ENCODE results near the gene TTC39B.

DNA sequence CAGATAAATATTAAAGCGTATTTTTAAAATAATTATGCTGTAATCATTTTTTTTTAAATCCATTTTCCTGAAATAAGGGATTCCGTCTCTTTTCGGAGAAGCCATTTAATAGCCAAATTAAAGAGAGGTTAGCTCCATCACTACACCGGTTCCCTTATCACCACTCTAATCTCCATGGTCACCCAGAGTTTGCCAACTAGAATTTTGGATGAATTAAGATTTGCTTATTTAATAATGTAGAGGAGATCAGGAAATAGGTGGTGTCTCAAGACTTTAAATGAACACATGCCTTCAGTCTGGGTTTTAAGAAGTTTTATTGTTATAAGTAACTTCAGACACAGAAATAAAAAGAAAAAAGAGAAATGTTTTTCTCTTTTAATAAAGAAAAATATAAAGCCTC lies 151.7 kb downstream of the TTC39B start:
- TF ChIP-seq, protein P1, sequence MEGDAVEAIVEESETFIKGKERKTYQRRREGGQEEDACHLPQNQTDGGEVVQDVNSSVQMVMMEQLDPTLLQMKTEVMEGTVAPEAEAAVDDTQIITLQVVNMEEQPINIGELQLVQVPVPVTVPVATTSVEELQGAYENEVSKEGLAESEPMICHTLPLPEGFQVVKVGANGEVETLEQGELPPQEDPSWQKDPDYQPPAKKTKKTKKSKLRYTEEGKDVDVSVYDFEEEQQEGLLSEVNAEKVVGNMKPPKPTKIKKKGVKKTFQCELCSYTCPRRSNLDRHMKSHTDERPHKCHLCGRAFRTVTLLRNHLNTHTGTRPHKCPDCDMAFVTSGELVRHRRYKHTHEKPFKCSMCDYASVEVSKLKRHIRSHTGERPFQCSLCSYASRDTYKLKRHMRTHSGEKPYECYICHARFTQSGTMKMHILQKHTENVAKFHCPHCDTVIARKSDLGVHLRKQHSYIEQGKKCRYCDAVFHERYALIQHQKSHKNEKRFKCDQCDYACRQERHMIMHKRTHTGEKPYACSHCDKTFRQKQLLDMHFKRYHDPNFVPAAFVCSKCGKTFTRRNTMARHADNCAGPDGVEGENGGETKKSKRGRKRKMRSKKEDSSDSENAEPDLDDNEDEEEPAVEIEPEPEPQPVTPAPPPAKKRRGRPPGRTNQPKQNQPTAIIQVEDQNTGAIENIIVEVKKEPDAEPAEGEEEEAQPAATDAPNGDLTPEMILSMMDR (IDR thresholded peaks at IDR 0.05) = no peak
- TF ChIP-seq EP300 (IDR thresholded peaks at IDR 0.05; ENCODE audit: low read depth) = no peak

Measured in transverse colon (tissue), 3 donors.